ENCODE measurements around the gene KLF11.

Gene KLF11

DNA sequence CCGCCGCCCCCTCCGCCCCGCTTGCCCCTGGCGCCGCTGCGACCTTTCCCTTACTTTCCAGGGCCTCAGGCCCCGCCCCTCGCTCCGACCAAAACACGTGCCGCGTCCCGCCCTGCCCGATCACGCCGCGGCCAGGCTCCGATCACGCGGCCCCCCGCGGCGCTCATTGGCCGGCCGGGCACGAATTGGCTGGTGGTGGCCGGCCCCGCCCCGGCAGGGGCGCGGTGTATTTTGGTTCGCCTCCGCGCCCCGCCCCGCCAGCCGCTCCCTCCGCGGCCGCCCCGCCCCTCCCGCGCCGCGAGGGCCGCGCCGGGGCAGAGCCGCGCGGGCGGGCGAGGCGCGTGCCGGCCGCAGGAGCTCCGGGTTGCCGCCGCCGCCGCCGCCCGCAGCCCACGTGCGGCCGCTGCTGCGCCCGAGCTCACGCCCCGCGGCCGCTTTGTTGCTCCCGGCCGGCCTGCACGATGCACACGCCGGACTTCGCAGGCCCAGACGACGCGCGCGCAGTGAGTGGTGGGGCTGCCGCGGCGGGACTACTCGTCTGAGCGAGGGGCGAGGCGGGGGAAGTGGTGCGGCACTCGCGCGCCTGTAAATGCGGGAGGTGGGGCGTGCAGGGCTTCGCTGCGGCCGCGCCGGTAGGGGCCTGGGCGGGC is at the start of gene KLF11:
Gene KLF11, plus strand, starts transcription at position 295 of the 650 bp plus-strand sequence. Its CDS starts 167 bp downstream, at position 462.
- H3K4me3 ChIP-seq (ENCODE audit: low read depth, low read length) = peak within 1 kb of the TSS; percentile 20; the same call in 1 of the 2 replicates
- TF ChIP-seq, protein P1, sequence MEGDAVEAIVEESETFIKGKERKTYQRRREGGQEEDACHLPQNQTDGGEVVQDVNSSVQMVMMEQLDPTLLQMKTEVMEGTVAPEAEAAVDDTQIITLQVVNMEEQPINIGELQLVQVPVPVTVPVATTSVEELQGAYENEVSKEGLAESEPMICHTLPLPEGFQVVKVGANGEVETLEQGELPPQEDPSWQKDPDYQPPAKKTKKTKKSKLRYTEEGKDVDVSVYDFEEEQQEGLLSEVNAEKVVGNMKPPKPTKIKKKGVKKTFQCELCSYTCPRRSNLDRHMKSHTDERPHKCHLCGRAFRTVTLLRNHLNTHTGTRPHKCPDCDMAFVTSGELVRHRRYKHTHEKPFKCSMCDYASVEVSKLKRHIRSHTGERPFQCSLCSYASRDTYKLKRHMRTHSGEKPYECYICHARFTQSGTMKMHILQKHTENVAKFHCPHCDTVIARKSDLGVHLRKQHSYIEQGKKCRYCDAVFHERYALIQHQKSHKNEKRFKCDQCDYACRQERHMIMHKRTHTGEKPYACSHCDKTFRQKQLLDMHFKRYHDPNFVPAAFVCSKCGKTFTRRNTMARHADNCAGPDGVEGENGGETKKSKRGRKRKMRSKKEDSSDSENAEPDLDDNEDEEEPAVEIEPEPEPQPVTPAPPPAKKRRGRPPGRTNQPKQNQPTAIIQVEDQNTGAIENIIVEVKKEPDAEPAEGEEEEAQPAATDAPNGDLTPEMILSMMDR (IDR thresholded peaks at IDR 0.05; ENCODE audit: low read depth, low read length, missing control alignments) = no peak
- no peak for DNase-seq (ENCODE audit: low read depth)

DNA sequence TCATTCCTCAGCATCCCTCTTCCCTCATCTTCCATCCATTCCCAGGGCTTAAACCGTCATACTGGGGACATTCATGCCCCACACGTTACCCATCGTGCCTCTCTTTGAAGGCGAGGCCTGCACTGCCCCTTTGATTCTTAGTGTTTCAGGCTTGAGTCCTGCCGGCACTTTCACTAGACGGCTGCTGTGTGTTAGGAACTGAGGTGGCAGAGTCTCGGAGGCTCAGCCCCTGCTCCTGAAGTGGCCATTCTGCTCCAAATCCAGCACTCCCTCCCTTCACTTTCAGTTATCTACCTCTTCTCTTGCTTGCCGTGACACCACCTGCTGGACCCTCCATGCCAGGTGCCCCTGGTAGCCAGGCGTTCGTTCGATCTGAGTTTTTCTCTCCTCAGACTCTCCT is 48.9 kb upstream of the KLF11 start:
- TF ChIP-seq, protein P1 (IDR thresholded peaks at IDR 0.05; ENCODE audit: low read depth, low read length, missing control alignments) = no peak
- DNase-seq (ENCODE audit: low read depth) = no peak

DNA sequence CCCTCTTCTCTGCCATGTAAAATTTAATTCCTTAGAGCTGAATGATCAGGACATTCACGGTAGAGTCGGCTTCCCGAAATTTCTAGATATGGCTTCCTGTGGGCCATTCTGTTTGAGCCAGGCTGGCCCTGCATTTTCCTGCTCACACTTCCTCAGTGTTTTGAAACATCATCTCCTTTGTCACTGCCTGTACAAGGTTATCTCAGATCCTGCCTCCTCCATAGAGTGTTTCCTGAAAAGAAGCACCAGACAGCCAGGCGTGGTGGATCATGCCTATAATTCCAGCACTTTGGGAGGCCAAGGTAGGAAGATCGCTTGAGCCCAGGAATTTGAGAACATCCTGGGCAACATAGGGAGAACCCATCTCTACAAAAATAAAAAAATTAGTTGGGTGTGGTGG is 48.3 kb upstream of the KLF11 start:
- no peak for DNase-seq (ENCODE audit: low read depth)
- H3K4me3 ChIP-seq (ENCODE audit: low read depth, low read length) = no peak overlapping the region
- TF ChIP-seq, protein P1 (IDR thresholded peaks at IDR 0.05; ENCODE audit: low read depth, low read length, missing control alignments) = no peak

More for the DNA sequence above, 48.9 kb upstream of the KLF11 start:
- no peak overlapping the region for H3K4me3 ChIP-seq (ENCODE audit: low read depth, low read length)

DNA sequence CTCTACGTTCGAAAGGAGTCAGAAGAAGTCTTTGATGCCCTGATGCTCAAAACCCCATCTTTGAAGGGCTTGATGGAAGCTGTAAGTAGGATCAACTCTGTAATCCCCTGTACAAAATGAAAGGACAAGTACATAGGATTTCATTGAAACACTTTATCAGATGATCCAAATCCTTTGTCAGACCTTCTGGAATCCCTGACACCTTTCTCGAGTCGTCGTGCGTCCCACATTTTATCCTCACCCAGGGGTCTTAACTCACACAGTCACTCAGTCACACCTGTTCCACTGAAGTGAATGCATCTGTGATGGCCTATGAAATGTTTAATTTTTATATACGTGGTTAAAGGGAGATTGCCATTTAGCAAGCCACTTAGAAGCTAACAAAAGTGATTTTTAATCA is 47.0 kb upstream of the KLF11 start:
- no peak overlapping the region for H3K4me3 ChIP-seq (ENCODE audit: low read depth, low read length)
- TF ChIP-seq, protein P1 (IDR thresholded peaks at IDR 0.05; ENCODE audit: low read depth, low read length, missing control alignments) = no peak
- no peak for DNase-seq (ENCODE audit: low read depth)

DNA sequence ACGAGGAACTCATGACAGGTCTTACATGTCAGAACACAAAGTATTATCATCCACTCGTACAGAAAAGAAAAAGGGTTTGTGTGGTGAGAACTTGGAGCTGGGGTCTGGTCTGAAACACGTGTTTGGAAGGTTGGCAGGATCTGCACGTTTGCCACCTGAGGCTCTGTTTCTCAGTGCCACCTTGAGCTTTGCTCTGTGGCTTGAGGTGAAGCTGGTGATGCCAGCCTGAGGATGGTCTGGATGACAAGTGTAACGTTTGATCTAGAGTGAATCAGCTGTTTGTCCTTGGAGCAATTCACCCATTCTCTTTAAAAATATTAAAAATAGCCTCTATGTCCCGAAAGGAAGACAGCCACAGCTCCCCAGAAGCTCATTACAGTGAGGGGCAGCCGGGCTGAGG is 45.4 kb upstream of the KLF11 start:
- no peak for DNase-seq (ENCODE audit: low read depth)
- TF ChIP-seq, protein P1 (IDR thresholded peaks at IDR 0.05; ENCODE audit: low read depth, low read length, missing control alignments) = no peak
- H3K4me3 ChIP-seq (ENCODE audit: low read depth, low read length) = no peak overlapping the region

DNA sequence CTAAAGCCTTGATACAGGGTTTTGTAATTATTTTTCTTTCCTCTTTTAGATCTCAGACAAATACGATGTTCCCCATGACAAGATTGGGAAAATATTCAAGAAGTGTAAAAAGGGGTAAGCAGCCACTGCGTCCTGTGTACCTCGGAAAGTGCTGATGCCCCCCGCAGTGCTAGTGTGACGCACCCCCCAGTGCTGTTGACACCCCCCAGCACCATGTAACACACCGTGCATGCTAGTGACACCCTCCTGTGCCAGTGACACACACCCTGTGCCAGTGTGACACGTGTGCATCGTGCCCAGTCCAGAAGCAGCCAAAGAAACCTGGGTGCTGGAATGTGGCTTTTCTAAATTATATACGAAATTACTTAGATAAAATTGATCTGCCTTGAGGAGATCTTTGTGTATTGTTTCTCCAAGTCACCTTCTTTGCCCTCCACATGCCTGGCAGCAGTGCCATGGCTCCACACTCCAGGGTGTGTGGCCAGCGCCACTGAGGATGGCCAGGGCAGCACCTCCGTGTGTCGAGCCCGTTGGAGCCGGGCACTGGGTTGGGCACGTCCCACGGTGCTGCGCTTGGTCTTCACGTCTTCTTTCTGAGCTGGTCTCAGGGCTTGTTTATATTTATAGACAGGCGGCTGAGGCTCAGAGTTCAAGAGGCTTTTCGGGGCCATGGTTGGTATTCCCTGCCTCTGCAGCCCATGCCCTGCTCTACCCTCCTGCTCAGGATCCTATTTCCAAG is 44.3 kb upstream of the KLF11 start:
- TF ChIP-seq, protein P1 (IDR thresholded peaks at IDR 0.05; ENCODE audit: low read depth, low read length, missing control alignments) = no peak
- no peak overlapping the region for H3K4me3 ChIP-seq (ENCODE audit: low read depth, low read length)
- no peak for DNase-seq (ENCODE audit: low read depth)
